ENCODE results near the gene RPS6KB1. TPM values are rescaled to one million over a fixed set of nuclear protein-coding genes. Genes with fewer than 3 reads are reported as not detected.

RPS6KB1 gene
- total and polyA plus RNA-seq, 2 of the 8 experiments (the other 6 are each of a cell fraction or from before 2014, with no cell fraction given), result 3.4 to 28.4 TPM

DNA sequence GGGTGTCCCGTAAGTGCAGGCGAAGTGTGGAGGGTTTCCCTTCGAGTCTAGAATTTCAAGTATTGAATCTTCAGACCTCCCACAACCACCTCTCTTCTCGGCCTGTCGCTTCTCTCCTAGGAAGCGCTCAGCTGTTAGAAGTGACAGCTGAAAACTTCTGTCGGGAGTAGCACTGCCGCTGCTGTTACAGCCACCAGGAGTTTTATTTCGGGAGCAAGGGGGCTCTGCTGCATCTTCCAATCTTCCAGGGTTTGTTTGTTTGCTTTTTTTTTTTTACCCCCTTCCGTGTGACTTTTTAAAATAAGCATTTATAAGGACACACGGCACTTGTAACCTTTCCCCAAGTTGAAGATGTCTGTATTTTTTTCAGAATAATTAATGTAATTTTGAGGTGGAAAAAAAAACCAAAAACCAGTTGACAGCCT is 767 bp downstream of the RPS6KB1 start:
- Histone ChIP-seq H3K9ac (replicated peaks in 1 of 4; ENCODE audit: extremely low read depth in 1 of 4, low read depth in 3 of 4, low read length in 3 of 4) (peak overlapping the region in 2 of 4 experiments; percentile 69 to 74; a peak in 3 of 7 replicates), H3K27ac (ENCODE audit: low read depth, low read length) (no peak overlapping the region), H2BK120ac (replicated peaks; ENCODE audit: low read depth, low read length) (no peak overlapping the region), H3K4me2 (ENCODE audit: insufficient read depth in 1 of 2, low read depth in 2 of 2, low read length in 2 of 2) (peak overlapping the region; percentile 60 to 86), H4K91ac (replicated peaks; ENCODE audit: insufficient read length, low read length) (no peak overlapping the region), H3K27me3 (replicated peaks in 1 of 4; ENCODE audit: control insufficient read depth in 3 of 4, extremely low read depth in 1 of 4, insufficient read depth in 3 of 4, low read length in 3 of 4) (no peaks in the 10 kb centered on the region), H2BK15ac (ENCODE audit: low read length) (no peak overlapping the region), H4K5ac (ENCODE audit: insufficient read length, low read depth, low read length) (no peak overlapping the region), H3K18ac (ENCODE audit: extremely low read depth, low read length) (no peak overlapping the region), H3K4me1 (replicated peaks in 1 of 4; ENCODE audit: control insufficient read depth in 3 of 4, insufficient read depth in 4 of 4, low read length in 3 of 4) (no peaks in the 10 kb centered on the region), H3K56ac (replicated peaks; ENCODE audit: insufficient read length, low read depth, low read length) (peak overlapping the region; percentile 46), H2BK20ac (ENCODE audit: low read length) (no peak overlapping the region), H3K4me3 (ENCODE audit: extremely low read depth in 1 of 4, insufficient read depth in 2 of 4, low read depth in 3 of 4, low read length in 4 of 4) (peak overlapping the region; percentile 78 to 92 (median 84)), H4K8ac (ENCODE audit: extremely low read depth, insufficient read depth, low read length) (0 out of 2 replicates have a peak overlapping the region, but pooled peaks have one; percentile 25), H3K4ac (replicated peaks; ENCODE audit: insufficient read length, low read depth, low read length) (no peak overlapping the region), H3K79me2 (ENCODE audit: control insufficient read depth in 1 of 2, insufficient read depth in 2 of 2, low read length in 2 of 2) (peaks cover 0 to 48% of the 10 kb centered on the region in 2 experiments; a peak in 3 of 4 replicates), H3K36me3 (ENCODE audit: control insufficient read depth in 2 of 4, insufficient read depth in 4 of 4, low read length in 3 of 4) (peaks cover 0 to 3% (median 0%) of the 10 kb centered on the region in 4 experiments; a peak in 1 of 8 replicates), H3K23ac (ENCODE audit: insufficient read length) (no peak overlapping the region), H3K9me3 (ENCODE audit: insufficient read depth in 2 of 2, low read depth in 1 of 2, low read length in 1 of 2) (no peaks in the 10 kb centered on the region), H3K14ac (ENCODE audit: insufficient read length) (no peak overlapping the region), H2AK5ac (ENCODE audit: low read depth, low read length) (no peak overlapping the region), H3K23me2 (ENCODE audit: low read depth, low read length) (peaks cover 8% of the 10 kb centered on the region; the same call in 1 of the 2 replicates), H2BK12ac (ENCODE audit: low read depth, low read length) (no peak overlapping the region), H3K79me1 (ENCODE audit: low read depth, low read length) (no peaks in the 10 kb centered on the region), H4K20me1 (replicated peaks in 1 of 2; ENCODE audit: control insufficient read depth in 1 of 2, insufficient read depth in 2 of 2, low read length in 2 of 2) (peaks cover 0 to 3% of the 10 kb centered on the region in 2 experiments), H2BK5ac (ENCODE audit: low read depth, low read length) (no peak overlapping the region), H2AFZ (ENCODE audit: low read length) (no peak overlapping the region; the same call in 1 of the 2 replicates)
- ChIA-PET CTCF (ENCODE audit: partially characterized antibody) (interaction anchor here (0.6 to 1.5 kb wide), 6 partner anchors 11 to 879 kb away, joined by 3 to 6 read pairs (median 4); no protein-coding TSS in a partner anchor), POLR2A (ENCODE audit: partially characterized antibody) (interaction anchor here (0.8 to 2.6 kb wide), 7 partner anchors 21 to 187 kb away, joined by 3 to 7 read pairs (median 4); partner anchors contain the start of genes PTRH2 and VMP1)
- FAIRE-seq (no peak), DNase-seq (ENCODE audit: low read depth in 1 of 2, low spot score in 2 of 2) (no peak)
- WGBS, 2 experiments (ENCODE audit: extremely low coverage in 1 of 2, insufficient coverage in 1 of 2, insufficient read length in 1 of 2, insufficient replicate concordance in 2 of 2, low coverage in 1 of 2, low lambda C conversion rate in 2 of 2, missing lambda C conversion rate in 1 of 2), result 15% methylated on average over 11 of the region's 11 CpGs; no CpG with 5 or more reads in 1 of the 2 experiments
- TF ChIP-seq JUND (IDR thresholded peaks at IDR 0.05; ENCODE audit: low read length), result no peak
- TF ChIP-seq SAP30 (IDR thresholded peaks at IDR 0.05; ENCODE audit: insufficient read depth, insufficient replicate concordance, low read length), result peak; percentile 99
- TF ChIP-seq ASH2L (IDR thresholded peaks at IDR 0.05; ENCODE audit: low read length), result no peak
- no peak for TF ChIP-seq EZH2 (IDR thresholded peaks at IDR 0.05; ENCODE audit: low read depth, low read length, severe bottlenecking)
- TF ChIP-seq HDAC2 (IDR thresholded peaks at IDR 0.05; ENCODE audit: borderline replicate concordance in 1 of 2, low read depth in 2 of 2, low read length in 2 of 2), result peak in 1 of 2 experiments; percentile 29; a peak in 1 of 4 replicates
- TF ChIP-seq BACH1 (IDR thresholded peaks at IDR 0.05; ENCODE audit: low read length), result no peak
- peak; percentile 98 to 99 for TF ChIP-seq SIN3A (conservative IDR thresholded peaks at IDR 0.05 in 1 of 2, IDR thresholded peaks at IDR 0.05 in 1 of 2; ENCODE audit: low read depth in 1 of 2, low read length in 2 of 2)
- no peak for TF ChIP-seq SIRT6 (IDR thresholded peaks at IDR 0.05; ENCODE audit: low read length)

Data from H1 (cell line).